Lung (tissue), 12 donors: ENCODE data around the gene HIBCH. TPM values are rescaled to one million over a fixed set of nuclear protein-coding genes. Genes with fewer than 3 reads are reported as not detected.

Experiments used
- ATAC-seq: fragments of 200-7000 bp; cut with Tn5 transposase; one replicate; pipeline ENCODE4 v1.9.1; 2020; ENCODE audit warnings: moderate number of reproducible peaks; ENCODE audit not compliant: insufficient read depth, low FRiP score
- DNase-seq, 3 donors: peaks; one replicate each; pipeline ENCODE4 v3.0.0-alpha.2; 2013 to 2017
- H3K27ac ChIP-seq, 2 donors: one replicate each; pipeline ENCODE4 v1.5.1; 2013; ENCODE audit warnings: mild to moderate bottlenecking in 2 of 2, moderate library complexity in 2 of 2, control low read depth in 1 of 2, inconsistent platforms in 1 of 2, low read depth in 1 of 2, low read length in 1 of 2
- H3K27me3 ChIP-seq, 3 donors: one replicate each; pipeline ENCODE4 v1.5.1; 2013; ENCODE audit warnings: low read length in 2 of 3; ENCODE audit not compliant: control insufficient read depth in 3 of 3, insufficient read depth in 3 of 3
- H3K36me3 ChIP-seq, 4 donors: one replicate each; pipeline ENCODE4 v1.5.1; 2013; ENCODE audit warnings: low read length in 4 of 4, mild to moderate bottlenecking in 1 of 4, moderate library complexity in 1 of 4; ENCODE audit not compliant: control insufficient read depth in 4 of 4, insufficient read depth in 4 of 4
- H3K4me1 ChIP-seq, 5 donors: one replicate each; pipeline ENCODE4 v1.5.1; 2013; ENCODE audit warnings: low read length in 5 of 5, mild to moderate bottlenecking in 2 of 5, moderate library complexity in 1 of 5; ENCODE audit not compliant: control insufficient read depth in 5 of 5, insufficient read depth in 5 of 5
- H3K4me3 ChIP-seq: one replicate; pipeline ENCODE4 v1.5.1; 2013; ENCODE audit warnings: mild to moderate bottlenecking, control low read depth, moderate library complexity
- H3K9ac ChIP-seq, 2 donors: one replicate each; pipeline ENCODE4 v1.5.1; 2013; ENCODE audit warnings: low read length in 2 of 2, control low read depth in 1 of 2; ENCODE audit not compliant: insufficient read depth in 1 of 2
- H3K9me3 ChIP-seq, 4 donors: one replicate each; pipeline ENCODE4 v1.5.1; 2013; ENCODE audit warnings: low read length in 3 of 4, mild to moderate bottlenecking in 1 of 4, moderate library complexity in 1 of 4; ENCODE audit not compliant: control insufficient read depth in 4 of 4, insufficient read depth in 3 of 4
- CTCF ChIP-seq: IDR thresholded peaks from 2 replicates; pipeline ENCODE4 v1.5.1; 2012; ENCODE audit warnings: mild to moderate bottlenecking; ENCODE audit errors: control extremely low read depth, extremely low read depth
- WGBS, 2 donors: extraction: QIAGEN DNeasy Blood & Tissue Kit; methylation state at CpG; one replicate each; pipeline ENCODE4 v1.1.7; 2013; 5-methylcytosine and 5-hydroxymethylcytosine counted together
- polyA plus RNA-seq, 2 donors: library from polyadenylated mRNA; stranded (reverse); fragments of 200-250 nt; gene quantifications; one replicate each; pipeline ENCODE4 v1.2.1, GENCODE V29; 2013
- total RNA-seq, 2 donors: library from RNA; depleted of rRNA in 1 of 2; stranded (reverse); fragments of >200 nt in 1 of 2; gene quantifications; one replicate each; pipeline ENCODE4 v1.2.1, GENCODE V29; 2014 to 2021
- donor health status: control.
- donor health status: control.
- donor health status: Bipolar disorder and iron deficiency.
- donor health status: healthy.
- donor health status: DM: yes; HTN: yes; CAD: no.

Gene HIBCH
- total and polyA plus RNA-seq, 4 donors, result 14.2 to 50.0 (median 17.9) TPM

GRCh38 chr2:190333928-190334327 is 14.3 kb upstream of the HIBCH start:
- 76 to 83% methylated on average over 2 of the region's 2 CpGs for WGBS, 2 donors
- H3K27ac ChIP-seq, result no peak overlapping the region

GRCh38 chr2:190333395-190333794 is 13.8 kb upstream of the HIBCH start:
- no peak for DNase-seq
- H3K4me1 ChIP-seq, result peaks cover 0 to 13% (median 0%) of the 10 kb centered on the region in 5 donors
- H3K27me3 ChIP-seq, result no peaks in the 10 kb centered on the region
- ATAC-seq, result no peak
- H3K36me3 ChIP-seq, result no peaks in the 10 kb centered on the region
- H3K9ac ChIP-seq, result no peak overlapping the region
- no peaks in the 10 kb centered on the region for H3K9me3 ChIP-seq
- peak overlapping the region in 1 of 2 donors; percentile 60 for H3K27ac ChIP-seq
- TF ChIP-seq CTCF, result no peak
- WGBS, 2 donors, result 73 to 87% methylated on average over 8 of the region's 8 CpGs
- no peak overlapping the region for H3K4me3 ChIP-seq

More at GRCh38 chr2:190333928-190334327, 14.3 kb upstream of the HIBCH start:
- no peak overlapping the region for H3K9ac ChIP-seq
- no peak for DNase-seq
- H3K27me3 ChIP-seq, result no peaks in the 10 kb centered on the region
- no peaks in the 10 kb centered on the region for H3K9me3 ChIP-seq
- no peak for TF ChIP-seq CTCF
- peaks cover 0 to 9% (median 0%) of the 10 kb centered on the region in 5 donors for H3K4me1 ChIP-seq
- no peak for ATAC-seq
- no peak overlapping the region for H3K4me3 ChIP-seq
- H3K36me3 ChIP-seq, result no peaks in the 10 kb centered on the region

- DNase-seq, result peak in 2 of 3 donors; percentile 44 to 46
Measured at GRCh38 chr2:190328573-190329147, 9.0 kb upstream of the HIBCH start.

More at GRCh38 chr2:190328573-190329147, 9.0 kb upstream of the HIBCH start:
- H3K4me3 ChIP-seq, result no peak overlapping the region
- no peak overlapping the region for H3K9ac ChIP-seq
- H3K9me3 ChIP-seq, result peaks cover 0 to 2% (median 0%) of the 10 kb centered on the region in 4 donors
- peaks cover 0 to 11% (median 0%) of the 10 kb centered on the region in 5 donors for H3K4me1 ChIP-seq
- 69 to 86% methylated on average over 3 of the region's 3 CpGs for WGBS, 2 donors
- no peaks in the 10 kb centered on the region for H3K36me3 ChIP-seq
- TF ChIP-seq CTCF, result no peak
- H3K27me3 ChIP-seq, result no peaks in the 10 kb centered on the region
- H3K27ac ChIP-seq, result no peak overlapping the region
- no peak for ATAC-seq
